HG02981 (cell line): Measurements from ENCODE around the gene HTR3B.
A peak's percentile ranks its signal among the peaks of the same experiment; 100 is the strongest.
"Not testable (repeated sequence)": the region's sequence is repeated elsewhere in the genome, so short reads cannot be mapped to it uniquely, and the experiment has no call there.

ENCODE experiments used
- ATAC-seq: cut with Tn5 transposase; IDR thresholded peaks from one replicate; pipeline ENCODE4 v1.9.1; 2021; ENCODE audit warnings: mild to moderate bottlenecking, moderate library complexity; ENCODE audit not compliant: unreplicated experiment

The HTR3B gene

DNA sequence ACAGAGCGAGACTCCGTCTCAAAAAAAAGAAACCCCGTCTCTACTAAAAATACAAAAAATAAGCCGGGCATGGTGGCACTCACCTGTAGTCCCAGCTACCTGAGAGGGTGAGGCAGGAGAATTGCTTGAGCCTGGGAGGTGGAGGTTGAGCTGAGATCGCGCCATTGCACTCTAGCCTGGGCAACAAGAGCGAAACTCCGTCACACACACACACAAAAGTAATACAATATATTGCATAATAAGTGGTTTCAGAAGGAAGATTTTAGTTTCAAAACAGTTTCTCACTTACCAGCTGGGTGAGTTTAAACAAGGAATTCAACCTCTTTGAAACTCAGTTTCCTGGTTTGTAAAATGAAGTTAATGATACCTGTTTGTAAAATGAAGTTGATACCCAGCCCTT, 37.7 kb downstream of the HTR3B start:
- ATAC-seq, result no peak

DNA sequence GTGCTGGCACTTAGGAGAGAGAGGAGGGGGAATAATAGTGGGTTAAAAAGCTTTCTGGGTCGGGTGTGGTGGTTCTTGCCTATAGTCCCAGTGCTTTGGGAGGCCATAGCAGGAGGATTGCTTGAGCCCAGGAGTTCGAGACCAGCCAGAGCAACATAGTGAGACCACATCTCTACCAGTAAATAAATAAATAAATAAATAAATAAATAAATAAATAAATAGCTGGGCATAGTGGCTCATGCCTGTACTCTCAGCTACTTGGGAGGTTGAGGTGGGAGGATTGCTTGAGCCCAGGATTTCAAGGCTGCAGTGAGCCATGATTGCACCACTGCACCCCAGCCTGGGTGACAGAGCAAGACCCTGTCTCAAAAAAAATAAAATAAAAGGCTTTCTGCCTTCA, 41.6 kb downstream of the HTR3B start:
- not testable (repeated sequence) for ATAC-seq

DNA sequence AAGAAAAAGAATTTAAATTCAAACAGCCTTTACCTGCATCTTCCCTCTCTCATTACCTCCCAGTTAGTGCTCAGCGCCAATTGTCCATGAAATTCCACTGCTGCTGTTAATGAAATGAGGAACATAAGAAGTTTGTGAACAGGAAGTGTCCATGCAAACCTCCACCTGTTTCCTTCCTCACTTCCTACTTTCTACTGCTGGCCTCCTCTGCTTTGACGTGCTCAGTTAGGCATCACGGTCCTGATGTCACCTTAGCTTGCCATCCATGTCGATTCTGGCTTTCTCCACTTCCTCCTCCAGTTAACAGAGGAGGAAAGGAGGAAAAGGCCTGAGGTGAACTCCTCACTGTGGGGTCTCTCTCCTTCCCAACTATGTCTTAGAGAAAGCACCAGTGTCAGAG, 43.4 kb downstream of the HTR3B start:
- no peak for ATAC-seq

DNA sequence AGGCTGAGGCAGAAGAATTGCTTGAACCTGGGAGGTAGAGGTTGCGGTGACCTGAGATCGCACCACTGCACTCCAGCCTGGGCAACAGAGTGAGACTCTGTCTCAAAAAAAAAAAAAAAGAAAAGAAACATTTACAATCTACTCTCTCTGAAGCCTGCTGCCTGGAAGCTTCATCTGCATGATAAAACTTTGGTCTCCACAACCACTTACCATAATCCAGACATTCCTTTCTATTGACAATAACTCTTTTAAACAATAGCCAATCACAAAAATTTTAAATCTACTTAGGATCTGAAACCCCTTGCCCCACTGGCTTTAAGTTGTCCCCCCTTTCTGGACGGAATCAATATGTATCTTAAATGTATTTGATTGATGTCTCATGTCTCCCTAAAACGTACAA, 45.3 kb downstream of the HTR3B start:
- ATAC-seq, result no peak

DNA sequence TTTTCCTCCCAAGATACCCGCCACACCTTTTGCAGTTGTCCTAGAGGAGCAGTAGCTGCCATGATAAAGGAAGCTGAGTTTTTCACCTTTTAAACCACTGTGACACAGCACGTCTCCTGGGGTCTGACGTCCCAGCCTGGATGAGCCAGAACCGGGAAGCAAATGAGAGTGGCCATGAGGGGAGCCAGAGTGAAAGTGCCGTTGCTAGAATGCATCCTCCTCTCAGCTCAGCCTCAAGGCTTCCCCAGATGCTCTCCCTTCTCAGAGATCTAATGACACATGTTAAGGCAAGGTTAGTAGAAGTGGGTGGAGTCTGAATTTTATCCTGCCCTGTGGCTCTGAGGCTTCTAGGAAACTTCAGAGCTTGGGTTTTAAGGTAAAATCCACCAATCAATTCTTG, 46.9 kb downstream of the HTR3B start:
- ATAC-seq, result no peak

DNA sequence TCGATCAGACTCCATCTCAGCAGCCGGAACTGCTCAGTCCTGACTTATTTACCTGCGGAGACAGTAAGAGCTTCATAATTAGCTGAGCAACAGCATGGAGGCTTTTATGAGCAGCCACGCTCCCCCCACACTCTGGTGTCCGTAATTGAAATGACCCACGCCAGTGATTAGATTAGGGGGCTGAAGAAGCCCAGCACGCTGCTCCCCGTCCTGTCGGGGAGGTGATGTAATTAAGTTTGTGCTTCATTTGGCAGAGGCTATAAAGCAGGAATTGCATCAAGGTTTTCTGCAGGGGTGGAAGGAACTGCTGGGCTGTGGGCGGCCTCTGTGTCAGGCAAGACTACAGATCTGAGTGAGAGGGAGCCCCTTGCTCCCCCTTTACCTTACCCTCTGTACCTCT, 47.5 kb downstream of the HTR3B start:
- no peak for ATAC-seq

DNA sequence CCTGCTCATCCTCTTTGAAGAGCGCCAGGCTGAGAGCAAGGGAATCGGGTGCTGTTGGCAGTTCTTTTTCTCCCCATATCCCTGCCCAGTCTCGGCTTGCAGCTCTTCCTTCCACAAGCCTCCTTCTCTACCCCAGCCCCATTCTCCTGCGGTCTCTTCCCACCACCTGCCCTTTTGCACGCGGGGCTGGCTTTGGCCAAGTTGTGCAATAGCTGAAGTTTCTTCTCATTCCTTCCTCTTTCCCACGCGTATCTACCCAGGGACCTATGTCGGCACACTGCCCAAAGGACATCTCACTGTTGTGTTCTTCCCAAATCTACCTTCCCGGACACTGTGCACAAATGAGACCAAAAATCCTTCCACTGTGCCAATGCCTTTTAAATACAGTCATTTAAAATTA, 48.0 kb downstream of the HTR3B start:
- ATAC-seq, result no peak

DNA sequence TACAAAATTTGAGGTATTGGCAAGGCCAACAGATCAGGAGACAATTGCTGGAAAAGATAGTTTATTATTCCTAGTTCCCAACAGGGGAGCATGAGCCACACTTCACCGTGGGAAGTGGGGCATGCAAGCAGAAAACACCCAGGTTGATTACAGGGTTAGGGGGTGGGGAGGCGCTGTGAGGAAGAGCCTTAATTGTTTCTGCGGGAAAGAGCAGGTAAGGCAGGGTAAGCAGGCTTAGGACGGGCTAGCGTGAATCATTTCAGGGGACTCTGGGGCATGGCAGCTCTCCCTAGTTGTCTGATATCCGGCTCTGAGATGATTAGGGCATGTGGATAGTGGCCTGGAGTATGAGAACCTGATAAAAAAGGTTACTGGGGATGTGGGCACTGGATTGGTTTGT, 49.6 kb downstream of the HTR3B start:
- ATAC-seq, result no peak

DNA sequence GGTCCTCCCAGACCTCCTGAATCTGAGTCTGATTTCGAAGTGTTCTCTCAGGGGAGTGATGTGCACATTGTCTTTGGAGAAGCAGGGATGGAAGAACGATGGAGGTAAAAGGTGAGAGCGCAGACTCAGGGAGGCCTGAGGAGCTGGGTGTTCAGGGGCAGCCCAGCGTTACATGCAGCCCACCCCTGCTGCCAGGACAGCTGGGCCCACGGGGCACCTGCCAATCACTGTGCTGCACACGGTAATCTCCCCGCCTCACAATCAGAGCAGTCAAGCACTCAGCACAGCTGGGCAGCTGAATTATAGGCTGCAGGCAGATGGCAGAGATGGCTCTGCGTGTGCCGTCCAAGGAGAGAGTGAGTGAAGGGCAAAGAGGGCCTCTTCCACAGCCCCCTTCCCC, 52.4 kb downstream of the HTR3B start:
- no peak for ATAC-seq

DNA sequence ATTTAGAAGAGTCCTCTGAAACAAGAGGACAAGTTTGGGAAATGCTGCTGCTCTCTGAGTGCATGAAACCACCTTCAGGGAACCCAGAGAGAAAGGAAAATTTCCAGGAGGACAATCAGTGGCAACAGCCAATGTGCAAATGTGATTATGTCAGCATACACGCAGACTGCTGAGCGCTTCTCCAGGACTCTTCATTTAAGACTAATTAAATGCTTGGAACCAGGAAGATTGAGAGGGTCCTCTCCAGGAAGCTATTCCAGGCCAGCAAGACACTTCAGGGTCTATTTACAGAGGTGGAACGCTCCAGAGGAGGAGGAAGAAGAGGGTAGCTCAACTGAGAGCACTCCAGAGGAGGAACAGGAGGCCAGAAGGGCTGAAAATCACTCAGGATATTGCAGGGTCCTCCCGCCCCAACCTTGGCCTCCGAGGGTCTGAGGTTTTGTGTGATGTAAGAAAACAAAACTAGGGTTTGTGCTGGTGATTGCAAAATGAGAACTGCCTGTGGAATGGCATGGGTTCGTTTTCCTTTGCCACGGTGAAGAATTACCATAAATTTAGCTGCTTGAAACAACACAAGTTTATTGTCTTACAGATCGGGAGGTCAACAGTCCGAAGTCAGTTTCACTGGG, 56.2 kb downstream of the HTR3B start:
- ATAC-seq, result no peak

DNA sequence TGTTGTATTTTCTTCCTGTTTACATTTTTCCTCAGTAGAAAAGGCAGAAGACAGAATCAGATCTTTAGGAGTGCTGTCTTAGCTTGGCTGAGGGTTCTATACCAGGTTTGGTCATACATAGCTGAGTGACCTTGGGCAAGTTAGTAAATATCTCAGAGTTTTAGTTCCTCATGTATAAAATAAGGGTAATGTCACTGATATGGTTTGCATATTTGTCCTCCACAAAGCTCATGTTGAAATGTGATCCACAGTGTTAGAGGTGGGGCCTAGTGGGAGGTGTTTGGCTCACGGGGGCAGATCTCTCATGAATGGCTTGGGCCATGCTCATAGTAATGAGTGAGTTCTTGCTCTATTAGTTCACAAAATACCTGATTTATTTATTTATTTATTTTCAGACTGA, 62.8 kb downstream of the HTR3B start:
- ATAC-seq, result no peak

DNA sequence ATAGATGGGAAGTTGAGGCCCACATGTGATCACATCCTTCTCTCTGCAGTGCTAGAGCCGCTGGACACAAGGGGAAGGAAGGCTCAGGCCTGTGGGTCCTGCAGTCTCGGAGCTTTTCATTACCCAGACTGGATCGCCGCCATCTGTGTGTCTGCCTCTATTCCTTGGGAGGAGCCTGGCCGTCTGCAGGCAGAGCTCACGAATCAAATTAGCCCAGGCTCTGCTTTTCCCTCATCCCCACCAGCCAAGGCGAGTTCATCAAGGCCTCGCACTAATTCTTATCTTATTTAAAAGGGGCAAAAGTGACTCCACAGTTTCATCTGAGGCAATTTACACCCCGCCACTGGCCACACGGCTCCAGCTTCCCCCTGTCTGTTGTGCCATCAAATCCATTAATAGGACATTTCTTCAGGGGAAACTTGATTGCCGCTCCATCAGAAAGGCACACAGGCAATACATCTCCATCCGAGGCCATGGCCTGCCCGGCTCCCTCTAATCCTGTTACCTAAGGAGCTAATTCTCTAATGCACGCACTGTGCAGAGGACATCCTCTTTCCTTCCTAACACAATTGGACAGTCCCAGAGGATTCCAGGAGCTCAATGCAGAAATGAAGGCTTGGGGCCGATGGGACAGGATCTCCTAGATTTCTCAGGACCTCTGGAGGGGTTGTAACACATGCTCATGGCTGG, 67.1 kb downstream of the HTR3B start:
- no peak for ATAC-seq

DNA sequence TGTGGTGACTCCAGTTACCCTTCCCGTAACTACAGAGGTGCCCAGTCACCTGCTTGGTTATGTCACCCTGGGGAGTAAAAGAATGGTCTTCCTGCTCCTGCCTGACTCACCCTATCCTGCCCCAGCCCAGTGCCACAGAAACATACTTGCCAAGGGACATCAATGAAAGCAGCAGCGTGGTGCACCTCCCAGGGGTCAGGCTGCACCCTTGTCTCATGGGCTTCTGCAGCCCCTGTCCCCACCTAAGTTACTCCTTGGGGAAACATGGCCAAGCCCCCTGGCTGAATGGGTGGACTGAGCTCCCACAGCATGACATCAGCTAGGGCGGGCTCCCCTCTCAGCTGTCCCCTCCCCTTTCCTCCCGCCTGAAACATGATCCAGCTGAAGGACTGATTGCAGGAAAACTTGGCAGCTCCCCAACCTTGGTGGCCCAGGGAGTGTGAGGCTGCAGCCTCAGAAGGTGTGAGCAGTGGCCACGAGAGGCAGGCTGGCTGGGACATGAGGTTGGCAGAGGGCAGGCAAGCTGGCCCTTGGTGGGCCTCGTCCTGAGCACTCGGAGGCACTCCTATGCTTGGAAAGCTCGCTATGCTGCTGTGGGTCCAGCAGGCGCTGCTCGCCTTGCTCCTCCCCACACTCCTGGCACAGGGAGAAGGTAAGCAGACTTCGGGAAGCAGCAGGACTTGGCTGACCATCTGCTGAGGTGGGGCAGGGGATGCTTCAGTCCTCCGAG, 70.3 kb downstream of the HTR3B start, which contains the start of gene HTR3A:
Gene HTR3A (plus strand): TSS at position 368 of the 730 bp plus-strand sequence. CDS start 218 bp downstream, at position 586.
- no peak for ATAC-seq

DNA sequence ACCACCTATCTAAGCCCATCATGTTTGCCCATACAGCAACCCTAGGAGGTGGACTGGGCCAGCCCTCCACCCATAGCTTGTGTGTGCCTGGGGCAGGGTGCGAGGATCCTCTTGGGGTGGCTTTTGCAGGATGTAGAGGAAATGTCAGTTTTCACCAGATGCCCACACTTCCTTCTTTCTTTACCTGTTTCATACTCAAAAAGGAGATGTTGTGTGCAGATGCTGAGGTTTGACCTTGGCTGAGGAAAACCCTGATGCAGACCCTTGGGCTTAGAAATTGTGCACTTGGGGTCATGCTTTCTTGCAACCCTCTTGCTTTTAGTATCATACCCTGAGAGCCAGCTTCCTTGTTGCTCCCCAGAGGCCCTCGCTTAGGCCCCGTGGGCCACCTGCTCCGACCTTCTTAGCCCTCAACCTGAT, 72.5 kb downstream of the HTR3B start:
- peak; percentile 49 for ATAC-seq

DNA sequence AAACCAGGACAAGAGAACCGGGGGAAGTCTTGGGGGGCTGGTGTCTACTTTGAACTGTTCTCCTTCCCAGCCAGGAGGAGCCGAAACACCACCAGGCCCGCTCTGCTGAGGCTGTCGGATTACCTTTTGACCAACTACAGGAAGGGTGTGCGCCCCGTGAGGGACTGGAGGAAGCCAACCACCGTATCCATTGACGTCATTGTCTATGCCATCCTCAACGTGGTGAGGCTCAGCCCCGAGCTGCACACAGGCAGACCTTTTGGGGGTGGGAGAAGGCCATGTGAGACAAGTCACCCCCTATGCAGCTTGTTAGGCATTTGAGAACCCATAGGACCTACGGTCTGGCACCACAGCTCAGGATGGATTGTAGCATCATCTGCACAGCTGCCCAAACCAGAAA, 73.1 kb downstream of the HTR3B start:
- no peak for ATAC-seq

DNA sequence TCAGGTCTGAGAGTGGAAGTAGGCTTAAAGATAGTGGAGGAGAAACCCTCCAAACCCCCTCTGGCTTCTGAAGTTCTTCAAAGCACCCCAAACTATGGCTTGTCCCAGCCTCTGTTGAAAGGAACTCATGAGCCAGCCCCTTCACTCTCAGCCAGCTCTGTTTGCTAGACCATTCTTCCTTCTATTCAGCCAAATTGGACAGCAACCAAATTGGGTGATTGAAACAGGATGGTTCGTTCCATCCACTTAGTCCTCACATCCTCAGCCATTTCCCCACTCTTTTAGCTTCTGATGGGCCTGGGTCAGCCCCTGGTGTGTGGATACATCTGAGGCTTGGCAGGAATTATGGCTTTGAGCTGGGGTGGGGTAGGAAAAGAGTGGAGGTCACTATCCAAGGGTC, 74.8 kb downstream of the HTR3B start:
- ATAC-seq, result no peak

DNA sequence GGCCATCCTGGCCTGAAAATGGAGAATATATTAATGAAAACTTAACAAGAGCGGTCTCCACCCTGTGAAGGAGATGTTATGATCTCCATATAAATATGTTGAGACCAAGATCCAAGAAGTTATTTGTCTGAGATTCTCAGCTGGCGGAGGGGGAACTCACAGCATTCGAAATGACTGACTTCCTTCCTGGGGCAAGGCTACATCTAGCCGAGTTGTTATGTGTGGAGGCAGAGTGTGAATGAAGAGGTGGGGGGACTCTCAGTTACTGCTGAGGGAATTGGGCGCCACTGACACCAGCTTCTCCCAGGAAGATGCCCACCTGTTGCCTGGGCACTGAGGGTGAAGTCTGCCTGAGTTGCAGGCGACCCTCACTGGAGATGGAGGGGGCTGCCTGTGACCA, 76.2 kb downstream of the HTR3B start:
- no peak for ATAC-seq

DNA sequence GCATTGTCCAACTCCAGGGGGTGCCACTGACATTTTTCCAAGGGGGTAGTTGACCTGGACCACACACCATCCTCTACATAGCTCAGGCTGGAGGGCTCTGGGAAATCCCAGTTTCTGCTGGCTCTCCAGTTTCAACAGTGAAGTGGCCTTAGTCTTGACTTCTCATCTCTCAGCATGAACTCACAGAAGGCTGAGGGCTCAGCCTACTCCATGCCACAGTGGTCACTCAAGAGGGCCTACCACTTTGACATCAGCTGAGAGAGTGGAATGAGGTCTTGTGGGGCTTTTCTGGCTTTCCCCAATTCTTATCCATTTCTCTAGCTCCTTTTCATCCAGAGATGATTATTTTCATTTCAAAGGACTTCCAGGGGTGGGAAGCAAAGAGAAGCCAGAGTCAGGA, 77.7 kb downstream of the HTR3B start:
- no peak for ATAC-seq

DNA sequence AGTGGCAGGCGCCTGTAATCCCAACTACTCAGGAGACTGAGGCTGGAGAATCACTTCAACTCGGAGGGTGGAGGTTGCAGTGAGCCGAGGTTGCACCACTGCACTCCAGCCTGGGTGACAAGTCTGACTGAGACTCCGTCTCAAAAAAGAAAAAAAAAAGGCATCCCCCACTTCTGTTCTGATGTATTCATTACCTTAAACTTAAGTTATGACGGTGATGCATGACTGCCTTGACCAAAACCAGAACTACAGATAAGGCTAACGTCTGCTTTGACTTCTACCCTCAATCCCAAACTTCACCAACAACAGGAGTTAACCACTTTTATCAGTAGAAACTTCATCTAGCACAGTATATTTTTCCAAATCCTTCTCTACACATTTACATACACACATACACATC, 80.2 kb downstream of the HTR3B start:
- ATAC-seq, result no peak

DNA sequence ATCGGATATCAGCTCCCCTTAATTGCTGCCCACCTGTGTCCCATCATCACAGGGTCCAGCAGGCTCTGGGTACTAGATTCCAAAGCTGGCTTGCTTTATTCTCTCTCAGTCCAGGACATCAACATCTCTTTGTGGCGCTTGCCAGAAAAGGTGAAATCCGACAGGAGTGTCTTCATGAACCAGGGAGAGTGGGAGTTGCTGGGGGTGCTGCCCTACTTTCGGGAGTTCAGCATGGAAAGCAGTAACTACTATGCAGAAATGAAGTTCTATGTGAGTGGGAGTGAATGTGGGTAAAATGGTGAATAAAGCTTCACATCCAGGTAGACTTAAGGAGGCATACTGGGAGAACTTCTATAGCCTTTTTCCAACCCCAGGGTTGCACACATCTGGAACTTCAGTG, 81.3 kb downstream of the HTR3B start:
- no peak for ATAC-seq

DNA sequence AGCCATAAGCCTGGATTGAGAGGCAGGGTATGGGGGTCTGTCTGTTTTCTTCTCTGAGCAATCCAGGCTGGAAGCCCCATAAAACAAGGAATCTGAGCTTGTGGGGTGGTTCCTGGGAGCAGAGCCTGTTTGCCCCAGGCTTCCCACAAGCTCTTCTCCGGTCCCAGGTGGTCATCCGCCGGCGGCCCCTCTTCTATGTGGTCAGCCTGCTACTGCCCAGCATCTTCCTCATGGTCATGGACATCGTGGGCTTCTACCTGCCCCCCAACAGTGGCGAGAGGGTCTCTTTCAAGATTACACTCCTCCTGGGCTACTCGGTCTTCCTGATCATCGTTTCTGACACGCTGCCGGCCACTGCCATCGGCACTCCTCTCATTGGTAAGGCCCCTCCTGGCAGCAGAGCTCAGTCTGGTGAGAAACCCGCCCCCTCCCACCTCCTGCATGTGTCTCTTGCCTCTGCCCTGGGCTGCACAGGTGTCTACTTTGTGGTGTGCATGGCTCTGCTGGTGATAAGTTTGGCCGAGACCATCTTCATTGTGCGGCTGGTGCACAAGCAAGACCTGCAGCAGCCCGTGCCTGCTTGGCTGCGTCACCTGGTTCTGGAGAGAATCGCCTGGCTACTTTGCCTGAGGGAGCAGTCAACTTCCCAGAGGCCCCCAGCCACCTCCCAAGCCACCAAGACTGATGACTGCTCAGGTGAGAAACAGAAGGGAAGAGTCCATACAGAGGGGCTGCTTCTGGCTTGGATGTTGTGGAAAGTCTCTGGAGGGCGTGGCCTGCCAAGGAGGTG, 82.0 kb downstream of the HTR3B start:
- no peak for ATAC-seq
